ENCODE data around the gene GPHN. TPM values are rescaled to one million over a fixed set of nuclear protein-coding genes. Genes with fewer than 3 reads are reported as not detected.

Gene GPHN
- total and polyA plus RNA-seq, 10 of the 15 experiments (the other 5 are each of a cell fraction or from before 2014, with no cell fraction given): 22.3 to 48.8 (median 33.1) TPM

- peak; percentile 100 for TF ChIP-seq MLLT1 (IDR thresholded peaks at IDR 0.05)
- TF ChIP-seq EP300 (IDR thresholded peaks at IDR 0.05; ENCODE audit: borderline replicate concordance in 1 of 2, control insufficient read depth in 1 of 2, low read depth in 2 of 2, low read length in 2 of 2): 0 out of 4 replicates have a peak, but pooled peaks of 1 of the 2 experiments have one; percentile 13
- TF ChIP-seq RELA (IDR thresholded peaks at IDR 0.05; ENCODE audit: borderline replicate concordance, partially characterized antibody): peak; percentile 63
- TF ChIP-seq, protein P1, sequence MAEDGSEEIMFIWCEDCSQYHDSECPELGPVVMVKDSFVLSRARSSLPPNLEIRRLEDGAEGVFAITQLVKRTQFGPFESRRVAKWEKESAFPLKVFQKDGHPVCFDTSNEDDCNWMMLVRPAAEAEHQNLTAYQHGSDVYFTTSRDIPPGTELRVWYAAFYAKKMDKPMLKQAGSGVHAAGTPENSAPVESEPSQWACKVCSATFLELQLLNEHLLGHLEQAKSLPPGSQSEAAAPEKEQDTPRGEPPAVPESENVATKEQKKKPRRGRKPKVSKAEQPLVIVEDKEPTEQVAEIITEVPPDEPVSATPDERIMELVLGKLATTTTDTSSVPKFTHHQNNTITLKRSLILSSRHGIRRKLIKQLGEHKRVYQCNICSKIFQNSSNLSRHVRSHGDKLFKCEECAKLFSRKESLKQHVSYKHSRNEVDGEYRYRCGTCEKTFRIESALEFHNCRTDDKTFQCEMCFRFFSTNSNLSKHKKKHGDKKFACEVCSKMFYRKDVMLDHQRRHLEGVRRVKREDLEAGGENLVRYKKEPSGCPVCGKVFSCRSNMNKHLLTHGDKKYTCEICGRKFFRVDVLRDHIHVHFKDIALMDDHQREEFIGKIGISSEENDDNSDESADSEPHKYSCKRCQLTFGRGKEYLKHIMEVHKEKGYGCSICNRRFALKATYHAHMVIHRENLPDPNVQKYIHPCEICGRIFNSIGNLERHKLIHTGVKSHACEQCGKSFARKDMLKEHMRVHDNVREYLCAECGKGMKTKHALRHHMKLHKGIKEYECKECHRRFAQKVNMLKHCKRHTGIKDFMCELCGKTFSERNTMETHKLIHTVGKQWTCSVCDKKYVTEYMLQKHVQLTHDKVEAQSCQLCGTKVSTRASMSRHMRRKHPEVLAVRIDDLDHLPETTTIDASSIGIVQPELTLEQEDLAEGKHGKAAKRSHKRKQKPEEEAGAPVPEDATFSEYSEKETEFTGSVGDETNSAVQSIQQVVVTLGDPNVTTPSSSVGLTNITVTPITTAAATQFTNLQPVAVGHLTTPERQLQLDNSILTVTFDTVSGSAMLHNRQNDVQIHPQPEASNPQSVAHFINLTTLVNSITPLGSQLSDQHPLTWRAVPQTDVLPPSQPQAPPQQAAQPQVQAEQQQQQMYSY (CRISPR knock-in tag; IDR thresholded peaks at IDR 0.05): no peak
- TF ChIP-seq TARDBP (IDR thresholded peaks at IDR 0.05; ENCODE audit: borderline replicate concordance): peak; percentile 61
- TF ChIP-seq HCFC1 (IDR thresholded peaks at IDR 0.05; ENCODE audit: low read length): peak; percentile 25; the same call in 1 of the 2 replicates
- TF ChIP-seq CEBPB (IDR thresholded peaks at IDR 0.05; ENCODE audit: borderline replicate concordance in 1 of 2, low read depth in 2 of 2, low read length in 2 of 2): no peak
- no peak for TF ChIP-seq SREBF2 (IDR thresholded peaks at IDR 0.05; ENCODE audit: low read length)
- peak; percentile 69; the same call in 1 of the 2 replicates for TF ChIP-seq RB1 (IDR thresholded peaks at IDR 0.05; ENCODE audit: borderline replicate concordance)
- TF ChIP-seq MYC (IDR thresholded peaks at IDR 0.05; ENCODE audit: insufficient read depth, insufficient read length, insufficient replicate concordance, low read length, severe bottlenecking): peak; percentile 49
- TF ChIP-seq ZNF24 (IDR thresholded peaks at IDR 0.05): no peak
- TF ChIP-seq NFYB (IDR thresholded peaks at IDR 0.05; ENCODE audit: insufficient read depth, low read depth, low read length): peak; percentile 90
- peak; percentile 47; the same call in 1 of the 2 replicates for TF ChIP-seq GATAD2B (conservative IDR thresholded peaks at IDR 0.05; ENCODE audit: low read depth)
- TF ChIP-seq KDM1A (IDR thresholded peaks at IDR 0.05; ENCODE audit: borderline replicate concordance): no peak
- no peak for TF ChIP-seq KAT2A (conservative IDR thresholded peaks at IDR 0.05; ENCODE audit: control insufficient read depth, low read depth, low read length)
- no peak for TF ChIP-seq CBX3 (IDR thresholded peaks at IDR 0.05; ENCODE audit: borderline replicate concordance, low read depth)
- TF ChIP-seq, protein P2, sequence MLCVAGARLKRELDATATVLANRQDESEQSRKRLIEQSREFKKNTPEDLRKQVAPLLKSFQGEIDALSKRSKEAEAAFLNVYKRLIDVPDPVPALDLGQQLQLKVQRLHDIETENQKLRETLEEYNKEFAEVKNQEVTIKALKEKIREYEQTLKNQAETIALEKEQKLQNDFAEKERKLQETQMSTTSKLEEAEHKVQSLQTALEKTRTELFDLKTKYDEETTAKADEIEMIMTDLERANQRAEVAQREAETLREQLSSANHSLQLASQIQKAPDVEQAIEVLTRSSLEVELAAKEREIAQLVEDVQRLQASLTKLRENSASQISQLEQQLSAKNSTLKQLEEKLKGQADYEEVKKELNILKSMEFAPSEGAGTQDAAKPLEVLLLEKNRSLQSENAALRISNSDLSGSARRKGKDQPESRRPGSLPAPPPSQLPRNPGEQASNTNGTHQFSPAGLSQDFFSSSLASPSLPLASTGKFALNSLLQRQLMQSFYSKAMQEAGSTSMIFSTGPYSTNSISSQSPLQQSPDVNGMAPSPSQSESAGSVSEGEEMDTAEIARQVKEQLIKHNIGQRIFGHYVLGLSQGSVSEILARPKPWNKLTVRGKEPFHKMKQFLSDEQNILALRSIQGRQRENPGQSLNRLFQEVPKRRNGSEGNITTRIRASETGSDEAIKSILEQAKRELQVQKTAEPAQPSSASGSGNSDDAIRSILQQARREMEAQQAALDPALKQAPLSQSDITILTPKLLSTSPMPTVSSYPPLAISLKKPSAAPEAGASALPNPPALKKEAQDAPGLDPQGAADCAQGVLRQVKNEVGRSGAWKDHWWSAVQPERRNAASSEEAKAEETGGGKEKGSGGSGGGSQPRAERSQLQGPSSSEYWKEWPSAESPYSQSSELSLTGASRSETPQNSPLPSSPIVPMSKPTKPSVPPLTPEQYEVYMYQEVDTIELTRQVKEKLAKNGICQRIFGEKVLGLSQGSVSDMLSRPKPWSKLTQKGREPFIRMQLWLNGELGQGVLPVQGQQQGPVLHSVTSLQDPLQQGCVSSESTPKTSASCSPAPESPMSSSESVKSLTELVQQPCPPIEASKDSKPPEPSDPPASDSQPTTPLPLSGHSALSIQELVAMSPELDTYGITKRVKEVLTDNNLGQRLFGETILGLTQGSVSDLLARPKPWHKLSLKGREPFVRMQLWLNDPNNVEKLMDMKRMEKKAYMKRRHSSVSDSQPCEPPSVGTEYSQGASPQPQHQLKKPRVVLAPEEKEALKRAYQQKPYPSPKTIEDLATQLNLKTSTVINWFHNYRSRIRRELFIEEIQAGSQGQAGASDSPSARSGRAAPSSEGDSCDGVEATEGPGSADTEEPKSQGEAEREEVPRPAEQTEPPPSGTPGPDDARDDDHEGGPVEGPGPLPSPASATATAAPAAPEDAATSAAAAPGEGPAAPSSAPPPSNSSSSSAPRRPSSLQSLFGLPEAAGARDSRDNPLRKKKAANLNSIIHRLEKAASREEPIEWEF (IDR thresholded peaks at IDR 0.05; ENCODE audit: insufficient replicate concordance, low read depth, low read length): peak; percentile 81
- peak; percentile 84 for TF ChIP-seq MXI1 (IDR thresholded peaks at IDR 0.05; ENCODE audit: low read depth, low read length)
These were observed at the start of gene GPHN (continued) for GRCh38 chr14:66507722-66508546.
